DND-41 (cell line): Measurements from ENCODE around the gene ZNF197.

Experiments
- ATAC-seq: fragments of 200-7000 bp; cut with Tn5 transposase; 3 replicates; pipeline ENCODE4 v1.9.1; 2021; ENCODE audit warnings: low read depth; ENCODE audit not compliant: insufficient read depth
- DNase-seq: peaks from one replicate; pipeline ENCODE4 v3.0.0-alpha.2; 2020
- H2AFZ ChIP-seq: 2 replicates; pipeline ENCODE4 v1.6.0; 2012; ENCODE audit warnings: low read depth, low read length
- H3K27ac ChIP-seq: 2 replicates; pipeline ENCODE4 v1.5.1; 2012; ENCODE audit warnings: low read length, inconsistent platforms
- H3K27me3 ChIP-seq: fragments of 200-600 bp; sonication (generic); 2 replicates; pipeline ENCODE4 v1.6.0; 2012; ENCODE audit warnings: low read length, mild to moderate bottlenecking, inconsistent platforms; ENCODE audit not compliant: insufficient read depth, poor library complexity
- H3K36me3 ChIP-seq: 2 replicates; pipeline ENCODE4 v1.5.1; 2012; ENCODE audit warnings: low read length, inconsistent platforms; ENCODE audit not compliant: insufficient read depth
- H3K4me1 ChIP-seq: 2 replicates; pipeline ENCODE4 v1.5.1; 2012; ENCODE audit warnings: mild to moderate bottlenecking, low read length; ENCODE audit not compliant: insufficient read depth
- H3K4me2 ChIP-seq: 2 replicates; pipeline ENCODE4 v1.6.0; 2012; ENCODE audit warnings: mild to moderate bottlenecking, moderate library complexity, low read length, inconsistent platforms; ENCODE audit not compliant: insufficient read depth
- H3K4me3 ChIP-seq, 2 experiments: fragments of 200-600 bp in 1 of 2; shearing (Covaris generic) in 1 of 2; 2 replicates each; pipeline ENCODE4 v1.5.1; 2012 to 2016; ENCODE audit warnings: inconsistent platforms in 2 of 2, low read length in 2 of 2, mild to moderate bottlenecking in 2 of 2, low read depth in 1 of 2, moderate library complexity in 1 of 2
- H3K79me2 ChIP-seq: 2 replicates; pipeline ENCODE4 v1.6.0; 2012; ENCODE audit warnings: low read length, inconsistent platforms; ENCODE audit not compliant: insufficient read depth
- H3K9ac ChIP-seq: 2 replicates; pipeline ENCODE4 v1.6.0; 2012; ENCODE audit warnings: low read depth, mild to moderate bottlenecking, inconsistent platforms, low read length, moderate library complexity
- H3K9me3 ChIP-seq: 2 replicates; pipeline ENCODE4 v1.5.1; 2012; ENCODE audit warnings: low read length, moderate library complexity, mild to moderate bottlenecking, inconsistent platforms; ENCODE audit not compliant: insufficient read depth, severe bottlenecking
- H4K20me1 ChIP-seq: 2 replicates; pipeline ENCODE4 v1.6.0; 2012; ENCODE audit warnings: low read length; ENCODE audit not compliant: insufficient read depth
- CTCF ChIP-seq: IDR thresholded peaks from 2 replicates; pipeline ENCODE4 v1.5.1; 2012; ENCODE audit warnings: borderline replicate concordance, low read length, moderate library complexity, mild to moderate bottlenecking; ENCODE audit not compliant: poor library complexity, severe bottlenecking; ENCODE audit errors: extremely low read depth
- EZH2 ChIP-seq: IDR thresholded peaks from 3 replicates; pipeline ENCODE4 v1.6.1; 2012; ENCODE audit warnings: borderline replicate concordance, low read depth, mild to moderate bottlenecking, moderate library complexity, low read length, inconsistent platforms; ENCODE audit not compliant: severe bottlenecking

The ZNF197 gene

GRCh38 chr3:44674211-44674610 is 49.4 kb downstream of the ZNF197 start:
- H3K79me2 ChIP-seq: no peaks in the 10 kb centered on the region
- no peaks in the 10 kb centered on the region for H3K4me1 ChIP-seq
- no peak overlapping the region for H3K9ac ChIP-seq
- H3K27ac ChIP-seq: no peak overlapping the region
- DNase-seq (no peak), ATAC-seq (no peak)
- no peak overlapping the region for H2AFZ ChIP-seq
- TF ChIP-seq EZH2 (no peak), CTCF (no peak)
- no peaks in the 10 kb centered on the region for H3K9me3 ChIP-seq
- no peaks in the 10 kb centered on the region for H3K27me3 ChIP-seq
- no peaks in the 10 kb centered on the region for H4K20me1 ChIP-seq
- H3K4me2 ChIP-seq: no peak overlapping the region
- no peaks in the 10 kb centered on the region for H3K36me3 ChIP-seq
- no peak overlapping the region for H3K4me3 ChIP-seq

GRCh38 chr3:44678480-44679116 is 53.8 kb downstream of the ZNF197 start:
- H3K79me2 ChIP-seq: no peaks in the 10 kb centered on the region
- no peaks in the 10 kb centered on the region for H3K4me1 ChIP-seq
- no peaks in the 10 kb centered on the region for H3K27me3 ChIP-seq
- H3K4me3 ChIP-seq: no peak overlapping the region
- H4K20me1 ChIP-seq: no peaks in the 10 kb centered on the region
- H3K27ac ChIP-seq: no peak overlapping the region
- no peak overlapping the region for H2AFZ ChIP-seq
- H3K36me3 ChIP-seq: no peaks in the 10 kb centered on the region
- ATAC-seq (no peak), DNase-seq (no peak)
- H3K9me3 ChIP-seq: no peaks in the 10 kb centered on the region
- no peak for TF ChIP-seq EZH2
- no peak for TF ChIP-seq CTCF
- no peak overlapping the region for H3K9ac ChIP-seq
- H3K4me2 ChIP-seq: no peak overlapping the region

GRCh38 chr3:44680921-44681455 is 56.2 kb downstream of the ZNF197 start:
- Histone ChIP-seq H3K9me3 (no peaks in the 10 kb centered on the region), H3K4me1 (peaks cover 13% of the 10 kb centered on the region), H3K27me3 (peaks cover 6% of the 10 kb centered on the region), H3K27ac (no peak overlapping the region), H3K4me2 (no peak overlapping the region), H3K79me2 (no peaks in the 10 kb centered on the region), H3K4me3 (no peak overlapping the region), H3K36me3 (no peaks in the 10 kb centered on the region), H3K9ac (no peak overlapping the region), H4K20me1 (no peaks in the 10 kb centered on the region), H2AFZ (no peak overlapping the region)
- ATAC-seq (no peak), DNase-seq (no peak)
- no peak for TF ChIP-seq CTCF
- TF ChIP-seq EZH2: no peak
